K562 (cell line): Measurements from ENCODE around the gene YES1. TPM values are rescaled to one million over a fixed set of nuclear protein-coding genes. Genes with fewer than 3 reads are reported as not detected.
A peak's percentile ranks its signal among the peaks of the same experiment; 100 is the strongest.

Source experiments
- DACH1 ChIP-seq: fragments of 450-650 bp; IDR thresholded peaks from 2 replicates; pipeline ENCODE4 v1.6.1; 2018; ENCODE audit not compliant: partially characterized antibody
- MED1 ChIP-seq: sonication (generic); formaldehyde crosslinking; IDR thresholded peaks from 2 replicates; pipeline ENCODE4 v1.8.1; 2023; ENCODE audit warnings: missing genetic modification reagents, borderline replicate concordance
- OTX1 ChIP-seq: fragments of 450-650 bp; formaldehyde crosslinking; IDR thresholded peaks from 2 replicates; pipeline ENCODE4 v1.4.0; 2022; ENCODE audit warnings: mild to moderate bottlenecking
- POLR2A ChIP-seq: fragments of 450-650 bp; conservative IDR thresholded peaks from 2 replicates; pipeline ENCODE4 v1.6.1; 2016
- REST ChIP-seq, 2 experiments: fragments of 450-650 bp; formaldehyde crosslinking in 1 of 2; IDR thresholded peaks; 2 replicates each; pipeline versions ENCODE4 v1.4.0 to v1.6.1; 2014 to 2020; ENCODE audit warnings: mild to moderate bottlenecking in 2 of 2, borderline replicate concordance in 1 of 2, low read depth in 1 of 2
- SUPT5H ChIP-seq: fragments of 450-650 bp; IDR thresholded peaks from 2 replicates; pipeline ENCODE4 v1.6.1; 2016
- TFAP4 ChIP-seq: sonication (generic); formaldehyde crosslinking; IDR thresholded peaks from 2 replicates; pipeline ENCODE4 v1.8.0; 2022; ENCODE audit warnings: missing genetic modification reagents, mild to moderate bottlenecking, moderate library complexity, borderline replicate concordance
- XRCC3 ChIP-seq: fragments of 450-650 bp; IDR thresholded peaks from 2 replicates; pipeline ENCODE4 v1.6.1; 2017; ENCODE audit warnings: mild to moderate bottlenecking, moderate library complexity
- ZBTB1 ChIP-seq: sonication (generic); formaldehyde crosslinking; IDR thresholded peaks from 2 replicates; pipeline ENCODE4 v1.8.1; 2023; ENCODE audit warnings: missing genetic modification reagents, low read depth, mild to moderate bottlenecking, borderline replicate concordance
- ZSCAN29 ChIP-seq: fragments of 450-650 bp; IDR thresholded peaks from 2 replicates; pipeline ENCODE4 v1.6.1; 2017
- polyA plus RNA-seq, 8 experiments: library from polyadenylated mRNA; depleted of rRNA in 4 of 8; stranded (reverse) in 5 of 8; unstranded in 3 of 8; fragments of >200 nt; fragmentation: Nextera tagmentation in 2 of 8; fragmentation: Illumina TruSeq in 1 of 8; extraction: Ambion mirVana in 2 of 8; extraction: Trizol in 1 of 8; gene quantifications; 2 replicates each; pipeline versions ENCODE4 v1.2.1 to v1.2.3, GENCODE V29; 2011 to 2014; ENCODE audit warnings: inconsistent platforms in 1 of 8, missing spikeins in 1 of 8
- total RNA-seq, 7 experiments: library from RNA; depleted of rRNA in 6 of 7; stranded (reverse); fragments of >200 nt in 6 of 7; fragmentation: Illumina TruSeq in 2 of 7; extraction: Trizol in 2 of 7; gene quantifications; 2 replicates each; pipeline versions ENCODE4 v1.2.1 to v1.2.3, GENCODE V29; 2011 to 2021; ENCODE audit warnings: low replicate concordance in 1 of 7

Gene YES1
- total and polyA plus RNA-seq, 9 of the 15 experiments (the other 6 are each of a cell fraction or from before 2014, with no cell fraction given), result 37.2 to 115 (median 77.7) TPM

GRCh38 chr18:767084-767882 lies 44.8 kb downstream of the YES1 start (continued):
- TF ChIP-seq REST (IDR thresholded peaks at IDR 0.05; ENCODE audit: borderline replicate concordance), result no peak
- TF ChIP-seq REST (CRISPR knock-in tag; IDR thresholded peaks at IDR 0.05; ENCODE audit: low read depth), result no peak
- peak; percentile 54 for TF ChIP-seq DACH1
- TF ChIP-seq MED1 (CRISPR knock-in tag), result no peak
- TF ChIP-seq ZBTB1 (CRISPR knock-in tag), result no peak
- 0 out of 2 replicates have a peak, but pooled peaks have one; percentile 60 for TF ChIP-seq SUPT5H
- TF ChIP-seq ZSCAN29, result no peak
- TF ChIP-seq POLR2A, result peak; percentile 51
- TF ChIP-seq OTX1, result no peak
- no peak for TF ChIP-seq XRCC3
- TF ChIP-seq TFAP4, result peak; percentile 73
